Caco-2 (cell line): ENCODE data around the gene P3H4. TPM values are rescaled to one million over a fixed set of nuclear protein-coding genes. Genes with fewer than 3 reads are reported as not detected.
A peak's percentile ranks its signal among the peaks of the same experiment; 100 is the strongest.

Source experiments
- BruUV-seq: library from RNA; stranded (reverse); fragments of 400-500 nt; replicated peaks from 2 replicates; lab custom pipeline; 2021; lab: Mats Ljungman, UMichigan
- CTCF ChIA-PET: fragments of 300-600 bp; sonication (Branson Sonifier 250); formaldehyde crosslinking; loops from one replicate; lab custom pipeline; 2022; ENCODE audit warnings: antibody characterized with exemption; lab: Charles Lee
- POLR2A ChIA-PET: fragments of 300-600 bp; sonication (Branson Sonifier 250); formaldehyde crosslinking; loops from one replicate; lab custom pipeline; 2022; ENCODE audit warnings: antibody characterized with exemption; lab: Charles Lee
- DNase-seq, 2 experiments: peaks; one replicate each; pipeline versions ENCODE4 v3.0.0 to v3.0.0-alpha.2; 2020 to 2022
- H3K27me3 ChIP-seq: replicated peaks from 2 replicates; pipeline ENCODE4 v1.6.0; 2011; ENCODE audit warnings: low read length; ENCODE audit not compliant: control insufficient read depth, insufficient read depth
- H3K36me3 ChIP-seq: 2 replicates; pipeline ENCODE4 v1.5.1; 2011; ENCODE audit warnings: low read length; ENCODE audit not compliant: control insufficient read depth, insufficient read depth
- H3K4me1 ChIP-seq: fragments of 250-450 bp; sonication (Bioruptor Pico); 2 replicates; pipeline ENCODE4 v1.5.1; 2020; ENCODE audit warnings: mild to moderate bottlenecking
- H3K4me3 ChIP-seq: 2 replicates; pipeline ENCODE4 v1.5.1; 2011; ENCODE audit warnings: low read depth, mild to moderate bottlenecking, control low read depth, low read length
- H3K9me3 ChIP-seq: fragments of 250-450 bp; sonication (Bioruptor Pico); 2 replicates; pipeline ENCODE4 v1.5.1; 2020; ENCODE audit warnings: mild to moderate bottlenecking, moderate library complexity
- H3K27ac Mint-ChIP-seq: one replicate; pipeline ENCODE4 v1.8.0; 2022; ENCODE audit warnings: mixed read lengths; ENCODE audit not compliant: unreplicated experiment
- H3K27me3 Mint-ChIP-seq: one replicate; pipeline ENCODE4 v1.8.0; 2022; ENCODE audit warnings: mixed read lengths; ENCODE audit not compliant: insufficient read depth, unreplicated experiment
- H3K36me3 Mint-ChIP-seq: one replicate; pipeline ENCODE4 v1.8.0; 2022; ENCODE audit warnings: mild to moderate bottlenecking, mixed read lengths; ENCODE audit not compliant: insufficient read depth, unreplicated experiment
- H3K4me1 Mint-ChIP-seq: one replicate; pipeline ENCODE4 v1.8.0; 2022; ENCODE audit warnings: low read depth, mixed read lengths; ENCODE audit not compliant: unreplicated experiment
- H3K4me3 Mint-ChIP-seq: one replicate; pipeline ENCODE4 v1.8.0; 2022; ENCODE audit warnings: mild to moderate bottlenecking, moderate library complexity, mixed read lengths; ENCODE audit not compliant: unreplicated experiment
- H3K9me3 Mint-ChIP-seq: one replicate; pipeline ENCODE4 v1.8.0; 2022; ENCODE audit warnings: mixed read lengths; ENCODE audit not compliant: unreplicated experiment
- CTCF ChIP-seq, 2 experiments: fragments of 200-600 bp in 1 of 2; IDR thresholded peaks; 1 replicate in 1 of 2; 2 replicates in 1 of 2; pipeline versions ENCODE4 v1.5.1 to v1.8.0; 2011 to 2022; ENCODE audit warnings: antibody characterized with exemption in 1 of 2, control low read depth in 1 of 2, inconsistent platforms in 1 of 2, low read depth in 1 of 2, low read length in 1 of 2, mild to moderate bottlenecking in 1 of 2, moderate library complexity in 1 of 2; ENCODE audit not compliant: insufficient read depth in 1 of 2, severe bottlenecking in 1 of 2, unreplicated experiment in 1 of 2
- intact Hi-C: fragments of 100-400 bp; cut with micrococcal nuclease; formaldehyde crosslinking; loops from one replicate; pipeline ENCODE4 v1.10.0; 2022; ENCODE audit not compliant: unreplicated experiment
- total RNA-seq: library from RNA; stranded (reverse); gene quantifications from 2 replicates; pipeline ENCODE4 v1.2.3, GENCODE V29; 2022

P3H4 gene
- total RNA-seq, 1 experiment from 2014 or later: 39.2 TPM

DNA sequence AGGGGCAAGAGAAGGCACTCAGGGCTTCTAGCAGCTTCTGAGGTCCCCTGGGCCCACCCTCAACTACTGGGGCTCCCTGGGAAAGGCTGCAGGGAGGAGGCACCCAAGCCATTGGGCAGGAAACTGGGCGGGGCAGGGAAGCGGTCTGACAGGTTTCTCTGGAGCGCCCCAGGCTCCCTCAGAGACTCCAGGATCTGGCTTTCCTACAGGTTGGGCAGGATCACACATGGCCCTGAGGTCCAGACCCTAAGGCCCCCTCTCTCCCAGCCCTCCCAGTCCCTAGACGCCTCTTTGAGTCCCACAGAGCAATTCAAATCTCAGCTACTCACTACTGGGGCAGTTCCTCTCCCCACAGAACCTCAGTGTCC, 39.5 kb downstream of the P3H4 start:
- Mint-ChIP-seq H3K36me3 (peaks cover 97% of the 10 kb centered on the region), H3K27me3 (no peaks in the 10 kb centered on the region), H3K27ac (peak overlapping the region; percentile 92), H3K4me1 (peaks cover 41% of the 10 kb centered on the region), H3K9me3 (no peaks in the 10 kb centered on the region), H3K4me3 (peak overlapping the region; percentile 64)
- no peak for TF ChIP-seq CTCF (IDR thresholded peaks at IDR 0.05; ENCODE audit: insufficient read depth in 1 of 2, low read depth in 1 of 2, low read length in 1 of 2, severe bottlenecking in 1 of 2, unreplicated experiment in 1 of 2)
- DNase-seq: peak; percentile 90 to 92
- H3K4me1 ChIP-seq: peaks cover 58% of the 10 kb centered on the region
- no peaks in the 10 kb centered on the region for H3K9me3 ChIP-seq
- POLR2A ChIA-PET: interaction anchor here (3.0 kb wide), 1 partner anchor 14 kb away, joined by 24 read pairs; the partner anchor contains the start of gene JUP
- H3K36me3 ChIP-seq: peaks cover 23% of the 10 kb centered on the region
- peak overlapping the region; percentile 20 for H3K4me3 ChIP-seq
- CTCF ChIA-PET: interaction anchor here (1.3 kb wide), 1 partner anchor 12 kb away, joined by 5 read pairs; no protein-coding TSS in a partner anchor
- intact Hi-C loops: loop anchor here (1.0 kb wide), 5 partner anchors 15 to 40 kb away; no protein-coding TSS in a partner anchor
- H3K27me3 ChIP-seq: no peaks in the 10 kb centered on the region
- no TSS peak for BruUV-seq

DNA sequence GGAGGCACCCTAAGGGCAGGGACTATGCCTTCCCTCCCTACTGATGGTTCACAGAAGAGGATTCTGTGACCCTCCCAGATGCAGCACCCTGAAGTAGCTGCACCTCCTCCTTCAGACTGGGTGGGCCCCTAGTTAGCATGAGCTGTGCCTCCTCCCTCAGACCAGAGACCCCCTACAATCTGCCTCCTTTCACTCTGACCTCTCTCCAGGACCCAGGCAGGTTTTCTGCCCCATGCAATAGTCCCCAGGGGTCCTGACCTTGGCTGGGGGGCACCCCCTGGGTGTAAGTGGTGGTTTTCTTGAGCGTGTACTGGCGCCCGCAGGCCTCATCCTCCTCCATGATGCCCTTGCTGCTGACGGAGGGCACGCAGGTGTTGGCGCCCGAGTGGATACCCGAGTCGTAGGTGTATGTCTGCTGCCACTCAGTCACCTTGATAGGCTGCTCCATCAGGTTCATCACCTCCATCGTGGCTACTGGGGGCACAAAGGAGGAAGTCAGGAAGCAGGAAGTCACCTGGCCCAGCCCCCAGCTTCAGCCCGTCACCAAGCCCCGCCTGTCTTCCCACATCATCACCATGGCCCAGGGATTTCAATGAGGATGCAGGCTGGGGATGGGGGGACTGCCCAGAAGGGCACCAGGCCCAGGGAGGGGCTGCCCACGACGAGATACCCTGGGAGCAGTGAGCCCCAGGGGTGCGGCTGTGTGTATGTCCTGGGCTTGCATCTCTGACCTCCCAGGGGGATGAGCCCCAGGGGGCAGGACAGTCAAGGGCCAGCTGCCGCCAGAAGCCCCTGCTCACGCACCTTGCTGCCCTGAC, 40.2 kb downstream of the P3H4 start:
- peak overlapping the region; percentile 31 for H3K4me3 Mint-ChIP-seq
- peak overlapping the region; percentile 92 for H3K27ac Mint-ChIP-seq
- Histone ChIP-seq H3K27me3 (no peaks in the 10 kb centered on the region), H3K9me3 (no peaks in the 10 kb centered on the region), H3K36me3 (peaks cover 23% of the 10 kb centered on the region), H3K4me1 (peaks cover 52% of the 10 kb centered on the region), H3K4me3 (0 out of 2 replicates have a peak overlapping the region, but pooled peaks have one; percentile 2)
- DNase-seq: no peak
- intact Hi-C loops: loop anchor here (1.0 kb wide), 5 partner anchors 16 to 41 kb away; no protein-coding TSS in a partner anchor
- peaks cover 41% of the 10 kb centered on the region for H3K4me1 Mint-ChIP-seq
- H3K9me3 Mint-ChIP-seq: no peaks in the 10 kb centered on the region
- TF ChIP-seq CTCF (IDR thresholded peaks at IDR 0.05; ENCODE audit: insufficient read depth in 1 of 2, low read depth in 1 of 2, low read length in 1 of 2, severe bottlenecking in 1 of 2, unreplicated experiment in 1 of 2): no peak
- POLR2A ChIA-PET: interaction anchor here (0.6 kb wide), 1 partner anchor 39 kb away, joined by 3 read pairs; no protein-coding TSS in a partner anchor
- peaks cover 100% of the 10 kb centered on the region for H3K36me3 Mint-ChIP-seq
- CTCF ChIA-PET: no interaction called here
- no TSS peak for BruUV-seq
- H3K27me3 Mint-ChIP-seq: no peaks in the 10 kb centered on the region

DNA sequence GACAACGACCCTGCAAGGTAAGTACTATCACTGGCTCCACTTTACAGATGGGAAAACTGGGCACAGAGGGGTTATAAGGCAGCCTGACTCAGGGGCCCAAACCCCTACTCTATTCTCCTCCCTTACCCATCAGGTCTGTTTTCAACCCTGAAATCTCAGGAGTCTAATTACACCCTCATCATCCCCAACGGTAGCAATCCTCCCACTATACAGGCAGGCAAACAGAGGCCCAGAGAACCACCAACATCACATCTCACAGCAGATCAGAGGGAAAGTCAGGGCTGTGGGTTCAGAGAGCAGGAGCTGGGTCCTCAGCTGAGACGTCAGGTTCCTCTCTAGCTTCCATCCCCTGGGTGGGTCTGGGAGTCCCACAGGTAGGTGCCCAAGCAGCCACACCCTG, 41.8 kb downstream of the P3H4 start:
- intact Hi-C loops: no loop called here
- CTCF ChIA-PET: no interaction called here
- no TSS peak for BruUV-seq
- Histone ChIP-seq H3K27me3 (no peaks in the 10 kb centered on the region), H3K9me3 (no peaks in the 10 kb centered on the region), H3K36me3 (peaks cover 25% of the 10 kb centered on the region), H3K4me1 (peaks cover 36% of the 10 kb centered on the region), H3K4me3 (no peak overlapping the region)
- TF ChIP-seq CTCF (IDR thresholded peaks at IDR 0.05; ENCODE audit: insufficient read depth in 1 of 2, low read depth in 1 of 2, low read length in 1 of 2, severe bottlenecking in 1 of 2, unreplicated experiment in 1 of 2): no peak
- no peak overlapping the region for H3K4me3 Mint-ChIP-seq
- no peaks in the 10 kb centered on the region for H3K27me3 Mint-ChIP-seq
- no peak for DNase-seq
- peaks cover 27% of the 10 kb centered on the region for H3K4me1 Mint-ChIP-seq
- no peaks in the 10 kb centered on the region for H3K9me3 Mint-ChIP-seq
- H3K27ac Mint-ChIP-seq: no peak overlapping the region
- H3K36me3 Mint-ChIP-seq: peaks cover 100% of the 10 kb centered on the region
- POLR2A ChIA-PET: no interaction called here
